A549 treated with AZD9567 at 1 μM for 4 hours (cell line): Measurements from ENCODE around the gene EIF3CL. TPM values are rescaled to one million over a fixed set of nuclear protein-coding genes. Genes with fewer than 3 reads are reported as not detected.

Source experiments
- total RNA-seq: library from RNA; stranded (reverse); fragments of 200-300 nt; extraction: Qiagen RNA extraction; gene quantifications from 5 replicates; pipeline ENCODE4 v1.2.3, GENCODE V29; 2022; ENCODE audit not compliant: insufficient read depth

The EIF3CL gene, protein sequence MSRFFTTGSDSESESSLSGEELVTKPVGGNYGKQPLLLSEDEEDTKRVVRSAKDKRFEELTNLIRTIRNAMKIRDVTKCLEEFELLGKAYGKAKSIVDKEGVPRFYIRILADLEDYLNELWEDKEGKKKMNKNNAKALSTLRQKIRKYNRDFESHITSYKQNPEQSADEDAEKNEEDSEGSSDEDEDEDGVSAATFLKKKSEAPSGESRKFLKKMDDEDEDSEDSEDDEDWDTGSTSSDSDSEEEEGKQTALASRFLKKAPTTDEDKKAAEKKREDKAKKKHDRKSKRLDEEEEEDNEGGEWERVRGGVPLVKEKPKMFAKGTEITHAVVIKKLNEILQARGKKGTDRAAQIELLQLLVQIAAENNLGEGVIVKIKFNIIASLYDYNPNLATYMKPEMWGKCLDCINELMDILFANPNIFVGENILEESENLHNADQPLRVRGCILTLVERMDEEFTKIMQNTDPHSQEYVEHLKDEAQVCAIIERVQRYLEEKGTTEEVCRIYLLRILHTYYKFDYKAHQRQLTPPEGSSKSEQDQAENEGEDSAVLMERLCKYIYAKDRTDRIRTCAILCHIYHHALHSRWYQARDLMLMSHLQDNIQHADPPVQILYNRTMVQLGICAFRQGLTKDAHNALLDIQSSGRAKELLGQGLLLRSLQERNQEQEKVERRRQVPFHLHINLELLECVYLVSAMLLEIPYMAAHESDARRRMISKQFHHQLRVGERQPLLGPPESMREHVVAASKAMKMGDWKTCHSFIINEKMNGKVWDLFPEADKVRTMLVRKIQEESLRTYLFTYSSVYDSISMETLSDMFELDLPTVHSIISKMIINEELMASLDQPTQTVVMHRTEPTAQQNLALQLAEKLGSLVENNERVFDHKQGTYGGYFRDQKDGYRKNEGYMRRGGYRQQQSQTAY
- 64.9 to 114 TPM (median 75.9 TPM) in 5 replicates for total RNA-seq

GRCh38 chr16:28403220-28404072, at the start of gene EIF3CL:
TSS of gene EIF3CL (minus strand) at chr16:28403841. CDS start at chr16:28403618, 223 bp downstream.

GRCh38 chr16:28363408-28363807, 40.2 kb downstream of the EIF3CL start, which contains the start of gene NPIPB6:
TSS of gene NPIPB6 (minus strand) at chr16:28363508. CDS start at chr16:28362822, 686 bp downstream.

Other genes starting within 250 kb of the EIF3CL start
- 64.4 to 106 TPM (median 103 TPM) in 5 replicates for gene XPO6, start 191.9 kb downstream of the EIF3CL start, total RNA-seq
- 0.15 to 1.0 TPM (median 0.25 TPM) in 5 replicates for gene SBK1, start 111.3 kb downstream of the EIF3CL start, total RNA-seq
- gene NPIPB6, start 40.3 kb downstream of the EIF3CL start, total RNA-seq, result 2.0 to 5.2 TPM (median 2.3 TPM) in 5 replicates
- 0.10 to 0.30 TPM (median 0.18 TPM) in 4 of 5 replicates, not detected in the other for gene NPIPB7, start 68.5 kb upstream of the EIF3CL start, total RNA-seq
- gene CLN3, start 88.2 kb upstream of the EIF3CL start, total RNA-seq, result 24.9 to 35.6 TPM (median 29.4 TPM) in 5 replicates
- gene APOBR, start 90.8 kb upstream of the EIF3CL start, total RNA-seq, result 0.03 to 0.06 TPM (median 0.04 TPM) in 4 of 5 replicates, not detected in the other
- gene IL27, start 103.0 kb upstream of the EIF3CL start, total RNA-seq, result not detected in 5 replicates
- 12.2 to 19.1 TPM (median 15.2 TPM) in 5 replicates for gene NUPR1, start 135.1 kb upstream of the EIF3CL start, total RNA-seq
- 22.9 to 31.6 TPM (median 23.9 TPM) in 5 replicates for gene SGF29, start 150.1 kb upstream of the EIF3CL start, total RNA-seq
- 0.10 TPM in 1 of 5 replicates, not detected in the others for gene SULT1A2, start 193.2 kb upstream of the EIF3CL start, total RNA-seq
- 3.3 to 6.4 TPM (median 5.0 TPM) in 5 replicates for gene SULT1A1, start 206.2 kb upstream of the EIF3CL start, total RNA-seq
- gene NPIPB8, start 234.2 kb upstream of the EIF3CL start, total RNA-seq, result 0.22 to 0.62 TPM (median 0.23 TPM) in 3 of 5 replicates, not detected in the others